Heart right ventricle (tissue), 16 donors: ENCODE measurements around the gene P4HTM. TPM values are rescaled to one million over a fixed set of nuclear protein-coding genes. Genes with fewer than 3 reads are reported as not detected.

Source experiments
- ATAC-seq, 8 donors: fragments of 200-7000 bp; cut with Tn5 transposase; one replicate each; pipeline ENCODE4 v1.9.1; 2020; ENCODE audit warnings: mild to moderate bottlenecking in 8 of 8, moderate library complexity in 8 of 8, moderate number of reproducible peaks in 1 of 8
- DNase-seq, 2 donors: peaks; one replicate each; pipeline ENCODE4 v3.0.0-alpha.2; 2020
- H3K27ac ChIP-seq, 10 donors: fragments of 200-600 bp; sonication (generic) in 2 of 10; one replicate each; pipeline versions ENCODE4 v1.5.0 to v1.8.0; 2020 to 2022; ENCODE audit warnings: mild to moderate bottlenecking in 3 of 10
- H3K27me3 ChIP-seq, 7 donors: fragments of 200-600 bp; one replicate each; pipeline ENCODE4 v1.8.0; 2021 to 2022; ENCODE audit warnings: mild to moderate bottlenecking in 2 of 7
- H3K36me3 ChIP-seq, 9 donors: fragments of 200-600 bp; sonication (generic) in 1 of 9; one replicate each; pipeline versions ENCODE4 v1.5.0 to v1.8.0; 2020 to 2022; ENCODE audit warnings: mild to moderate bottlenecking in 2 of 9
- H3K4me1 ChIP-seq, 9 donors: fragments of 200-600 bp; sonication (generic) in 1 of 9; one replicate each; pipeline versions ENCODE4 v1.5.0 to v1.8.0; 2020 to 2022; ENCODE audit warnings: mild to moderate bottlenecking in 4 of 9
- H3K4me3 ChIP-seq, 10 donors: fragments of 200-600 bp; sonication (generic) in 2 of 10; one replicate each; pipeline versions ENCODE4 v1.5.0 to v1.8.0; 2020 to 2022; ENCODE audit warnings: mild to moderate bottlenecking in 7 of 10, moderate library complexity in 2 of 10
- H3K9me3 ChIP-seq, 11 donors: fragments of 200-600 bp in 10 of 11; sonication (generic) in 2 of 11; one replicate each; pipeline versions ENCODE4 v1.5.0 to v1.8.0; 2013 to 2022; ENCODE audit warnings: mild to moderate bottlenecking in 2 of 11, control low read depth in 1 of 11, moderate library complexity in 1 of 11
- CTCF ChIP-seq, 9 donors: fragments of 200-600 bp; sonication (generic) in 2 of 9; IDR thresholded peaks; one replicate each; pipeline versions ENCODE4 v1.5.0 to v1.8.0; 2021 to 2022; ENCODE audit warnings: antibody characterized with exemption in 9 of 9, mild to moderate bottlenecking in 5 of 9, moderate library complexity in 1 of 9
- WGBS, 2 donors: extraction: QIAGEN DNeasy Blood & Tissue Kit; methylation state at CpG; one replicate each; pipeline ENCODE4 v1.1.7; 2013; ENCODE audit warnings: inconsistent platforms in 1 of 2; 5-methylcytosine and 5-hydroxymethylcytosine counted together
- intact Hi-C, 10 donors: fragments of 100-400 bp; cut with DNase I; formaldehyde crosslinking; loops; one replicate each; pipeline versions ENCODE4 v1.11.1 to v1.14.2; 2022
- microRNA-seq, 2 donors: library from miRNA; unstranded; fragments of <30 nt; microRNA quantifications; one replicate each; pipeline ENCODE4 v1.2.0, GENCODE V29; 2021
- polyA plus RNA-seq, 2 donors: library from polyadenylated mRNA; stranded (reverse); fragments of 200-250 nt; gene quantifications; one replicate each; pipeline ENCODE4 v1.2.3, GENCODE V29; 2013
- total RNA-seq, 10 donors: library from RNA; stranded (reverse); fragmentation: NEBNext Ultra II Directional in 3 of 10; extraction: Animal tissue kit (Norgen Biotek cat#: 25700) in 3 of 10; gene quantifications; one replicate each; pipeline versions ENCODE4 v1.2.1 to v1.2.4, GENCODE V29; 2021 to 2023
- donor health status: Arrhythmogenic right ventricular cardiomyopathy.
- donor health status: ischemic (EF 13 %, LVEDD 7.1; RV severe dilation, severe dysfunction).
- donor health status: healthy with polysubstance abuse.
- donor health status: DM: no; HTN: yes; CAD: no.
- donor health status: DM: no; HTN: no; CAD: no.
- donor health status: ischemic (EF 25% LVEDD 6.9; RV normal size, moderate dysfunction).
- donor health status: ischemic (EF 25% LVEDD 5.7; RV mildly dilated, moderate dysfunction).
- donor health status: healthy.
- donor health status: DM: yes; HTN: yes; CAD: no.
- donor health status: Ischemic cardiomyopathy.
- donor health status: ischemic (EF 35%, LVEDD 5.7; RV mildly dilated, moderate dysfunction).
- donor health status: nonischemic (EF 11% LVEDD 7.7; RV severe dilation, severe dysfunction).
- donor health status: DM: yes; HTN: yes; CAD: no.
- donor health status: PGD.
- donor health status: ischemic (EF 29% LVEDD 5.4; RV normal size, mild dysfunction).
- donor health status: nonischemic (EF 23%, LVEDD 6.1; RV moderate dilation, normal function).

Gene P4HTM
- total and polyA plus RNA-seq, 12 donors, result 23.8 to 41.7 (median 30.5) TPM

- no peak for TF ChIP-seq CTCF (IDR thresholded peaks at IDR 0.05)
- H3K36me3 ChIP-seq, result peaks cover 0 to 100% (median 39%) of the 10 kb centered on the region in 9 donors
- no peaks in the 10 kb centered on the region for H3K27me3 ChIP-seq
- H3K4me3 ChIP-seq, result no peak overlapping the region
- ATAC-seq (no peak), DNase-seq (no peak)
- H3K9me3 ChIP-seq, result no peaks in the 10 kb centered on the region
- peaks cover 0 to 7% (median 0%) of the 10 kb centered on the region in 9 donors for H3K4me1 ChIP-seq
- H3K27ac ChIP-seq, result peak overlapping the region in 1 of 10 donors; percentile 4
- WGBS, 2 donors, result 86 to 94% methylated on average over 3 of the region's 3 CpGs
- intact Hi-C loops, result no loop called here
Measured at GRCh38 chr3:49035281-49035680, 45.2 kb downstream of the P4HTM start.

GRCh38 chr3:49053543-49053942 is 63.5 kb downstream of the P4HTM start:
- 93 to 97% methylated on average over 1 of the region's 1 CpG for WGBS, 2 donors
- H3K27ac ChIP-seq, result no peak overlapping the region

GRCh38 chr3:49054344-49054862 is 64.4 kb downstream of the P4HTM start:
- intact Hi-C loops, result no loop called here
- WGBS, 2 donors, result 97 to 100% methylated on average over 2 of the region's 2 CpGs
- Histone ChIP-seq H3K36me3 (peaks cover 0 to 89% (median 32%) of the 10 kb centered on the region in 9 donors), H3K27ac (no peak overlapping the region), H3K4me3 (no peak overlapping the region), H3K27me3 (no peaks in the 10 kb centered on the region), H3K9me3 (no peaks in the 10 kb centered on the region), H3K4me1 (no peaks in the 10 kb centered on the region)
- no peak for TF ChIP-seq CTCF (IDR thresholded peaks at IDR 0.05)
- DNase-seq (no peak), ATAC-seq (no peak)

More at GRCh38 chr3:49053543-49053942, 63.5 kb downstream of the P4HTM start:
- intact Hi-C loops, result no loop called here
- H3K36me3 ChIP-seq, result peaks cover 0 to 90% (median 32%) of the 10 kb centered on the region in 9 donors
- H3K4me1 ChIP-seq, result no peaks in the 10 kb centered on the region
- H3K4me3 ChIP-seq, result no peak overlapping the region
- no peak for DNase-seq
- H3K9me3 ChIP-seq, result no peaks in the 10 kb centered on the region
- H3K27me3 ChIP-seq, result no peaks in the 10 kb centered on the region
- ATAC-seq, result no peak
- no peak for TF ChIP-seq CTCF (IDR thresholded peaks at IDR 0.05)

Small RNAs within 50 kb of the gene (microRNA-seq; reads per million reads assigned to microRNA genes)
- gene MIR191, result 5,744 to 6,752 reads per million in 2 donors
- gene MIR425, result 1,000 to 1,086 reads per million in 2 donors

Other genes starting within 250 kb of the P4HTM start
- gene PRKAR2A, start 142.4 kb upstream of the P4HTM start, total RNA-seq, result 10 to 100 TPM; 42.8 to 55.7 (median 44.8) TPM
- 10 to 100 TPM; 11.3 to 13.3 TPM for gene PRKAR2A, start 142.4 kb upstream of the P4HTM start, polyA plus RNA-seq
- 100 to 1,000 TPM in 1 of 10 donors, 10 to 100 TPM in 9; 42.5 to 129 (median 82.6) TPM for gene SLC25A20, start 91.4 kb upstream of the P4HTM start, total RNA-seq
- 10 to 100 TPM; 36.7 to 45.7 TPM for gene SLC25A20, start 91.4 kb upstream of the P4HTM start, polyA plus RNA-seq
- gene ARIH2, start 71.4 kb upstream of the P4HTM start, total RNA-seq, result 100 to 1,000 TPM in 9 of 10 donors, 10 to 100 TPM in 1; 84.0 to 177 (median 147) TPM
- 100 to 1,000 TPM in 1 of 2 donors, 10 to 100 TPM in 1; 41.9 to 104 TPM for gene ARIH2, start 71.4 kb upstream of the P4HTM start, polyA plus RNA-seq
- gene WDR6, start 17.1 kb downstream of the P4HTM start, total RNA-seq, result 10 to 100 TPM; 70.4 to 98.8 (median 76.5) TPM
- 100 to 1,000 TPM in 1 of 2 donors, 10 to 100 TPM in 1; 77.5 to 126 TPM for gene WDR6, start 17.1 kb downstream of the P4HTM start, polyA plus RNA-seq
- 10 to 100 TPM in 8 of 10 donors, 1 to 10 TPM in 2; 7.6 to 17.8 (median 13.9) TPM for gene DALRD3, start 28.3 kb downstream of the P4HTM start, total RNA-seq
- 10 to 100 TPM; 15.2 to 16.1 TPM for gene DALRD3, start 28.3 kb downstream of the P4HTM start, polyA plus RNA-seq
- gene NDUFAF3, start 31.9 kb downstream of the P4HTM start, total RNA-seq, result 100 to 1,000 TPM; 154 to 186 (median 167) TPM
- gene NDUFAF3, start 31.9 kb downstream of the P4HTM start, polyA plus RNA-seq, result 100 to 1,000 TPM; 184 to 280 TPM
- gene IMPDH2, start 39.2 kb downstream of the P4HTM start, total RNA-seq, result 10 to 100 TPM; 40.7 to 70.3 (median 58.4) TPM
- 100 to 1,000 TPM in 1 of 2 donors, 10 to 100 TPM in 1; 84.0 to 105 TPM for gene IMPDH2, start 39.2 kb downstream of the P4HTM start, polyA plus RNA-seq
- 10 to 100 TPM; 54.5 to 72.5 (median 58.7) TPM for gene QRICH1, start 103.8 kb downstream of the P4HTM start, total RNA-seq
- 10 to 100 TPM; 21.1 to 34.2 TPM for gene QRICH1, start 103.8 kb downstream of the P4HTM start, polyA plus RNA-seq
- 100 to 1,000 TPM; 173 to 265 (median 206) TPM for gene QARS1, start 114.5 kb downstream of the P4HTM start, total RNA-seq
- 100 to 1,000 TPM; 120 to 369 TPM for gene QARS1, start 114.5 kb downstream of the P4HTM start, polyA plus RNA-seq
- gene USP19, start 130.6 kb downstream of the P4HTM start, total RNA-seq, result 10 to 100 TPM; 47.5 to 78.1 (median 62.5) TPM
- gene USP19, start 130.6 kb downstream of the P4HTM start, polyA plus RNA-seq, result 10 to 100 TPM; 18.1 to 20.2 TPM
- 100 to 1,000 TPM; 575 to 961 (median 776) TPM for gene LAMB2, start 142.8 kb downstream of the P4HTM start, total RNA-seq
- gene LAMB2, start 142.8 kb downstream of the P4HTM start, polyA plus RNA-seq, result 1,000 to 10,000 TPM in 1 of 2 donors, 100 to 1,000 TPM in 1; 423 to 1,204 TPM
- gene CCDC71, start 176.1 kb downstream of the P4HTM start, total RNA-seq, result 10 to 100 TPM; 10.4 to 16.9 (median 12.3) TPM
- gene CCDC71, start 176.1 kb downstream of the P4HTM start, polyA plus RNA-seq, result 10 to 100 TPM in 1 of 2 donors, 1 to 10 TPM in 1; 7.2 to 16.3 TPM
- gene KLHDC8B, start 181.4 kb downstream of the P4HTM start, total RNA-seq, result 100 to 1,000 TPM in 9 of 10 donors, 10 to 100 TPM in 1; 87.9 to 190 (median 118) TPM
- gene KLHDC8B, start 181.4 kb downstream of the P4HTM start, polyA plus RNA-seq, result 100 to 1,000 TPM in 1 of 2 donors, 10 to 100 TPM in 1; 56.2 to 121 TPM